CD14-positive monocyte (primary cell): Measurements from ENCODE around the gene MTX1. TPM values are rescaled to one million over a fixed set of nuclear protein-coding genes. Genes with fewer than 3 reads are reported as not detected.

ENCODE experiments used
- DNase-seq, 3 donors: peaks; one replicate each; pipeline ENCODE4 v3.0.0-alpha.2; 2011 to 2022
- H2AFZ ChIP-seq: 2 replicates; pipeline ENCODE4 v1.6.0; 2012; ENCODE audit warnings: mild to moderate bottlenecking, low read depth, low read length, inconsistent platforms; ENCODE audit not compliant: insufficient read depth, poor library complexity, severe bottlenecking
- H3K27ac ChIP-seq, 2 donors: 1 replicate in 1 of 2; 2 replicates in 1 of 2; pipeline ENCODE4 v1.5.1; 2012 to 2013; ENCODE audit warnings: low read length in 2 of 2, control low read depth in 1 of 2, inconsistent platforms in 1 of 2, low read depth in 1 of 2, mild to moderate bottlenecking in 1 of 2
- H3K27me3 ChIP-seq, 2 donors: one replicate each; pipeline versions ENCODE4 v1.6.0 to v1.6.1; 2011 to 2013; ENCODE audit warnings: low read length in 2 of 2; ENCODE audit not compliant: control insufficient read depth in 2 of 2, insufficient read depth in 2 of 2
- H3K36me3 ChIP-seq, 2 donors: replicated peaks in 1 of 2; 1 replicate in 1 of 2; 2 replicates in 1 of 2; pipeline versions ENCODE4 v1.5.1 to v1.6.1; 2012 to 2013; ENCODE audit warnings: low read length in 2 of 2, control low read depth in 1 of 2, inconsistent platforms in 1 of 2, mild to moderate bottlenecking in 1 of 2; ENCODE audit not compliant: insufficient read depth in 2 of 2, control insufficient read depth in 1 of 2
- H3K4me1 ChIP-seq, 2 donors: 1 replicate in 1 of 2; 2 replicates in 1 of 2; pipeline versions ENCODE4 v1.5.1 to v1.6.1; 2012 to 2013; ENCODE audit warnings: low read length in 2 of 2, control low read depth in 1 of 2, inconsistent platforms in 1 of 2, mild to moderate bottlenecking in 1 of 2, moderate library complexity in 1 of 2; ENCODE audit not compliant: insufficient read depth in 2 of 2, control insufficient read depth in 1 of 2
- H3K4me2 ChIP-seq: replicated peaks from 2 replicates; pipeline ENCODE3; 2012; ENCODE audit warnings: low read length, moderate library complexity, mild to moderate bottlenecking; ENCODE audit not compliant: poor library complexity, severe bottlenecking; ENCODE audit errors: extremely low read depth
- H3K4me3 ChIP-seq, 3 experiments: fragments of 200-600 bp in 1 of 3; sonication (generic) in 1 of 3; replicated peaks in 1 of 3; 1 replicate in 2 of 3; 2 replicates in 1 of 3; pipeline ENCODE4 v1.5.1; 2011 to 2013; ENCODE audit warnings: low read length in 3 of 3, mild to moderate bottlenecking in 3 of 3, control low read depth in 2 of 3, low read depth in 2 of 3, inconsistent platforms in 1 of 3, moderate library complexity in 1 of 3
- H3K79me2 ChIP-seq: 2 replicates; pipeline ENCODE4 v1.6.0; 2012; ENCODE audit warnings: mild to moderate bottlenecking, control low read depth, inconsistent platforms, low read length, moderate library complexity; ENCODE audit not compliant: insufficient read depth
- H3K9ac ChIP-seq: 2 replicates; pipeline ENCODE4 v1.6.0; 2017; ENCODE audit warnings: low read length, mild to moderate bottlenecking; ENCODE audit not compliant: insufficient read depth, poor library complexity, severe bottlenecking
- H3K9me3 ChIP-seq, 2 donors: replicated peaks in 1 of 2; 1 replicate in 1 of 2; 2 replicates in 1 of 2; pipeline versions ENCODE4 v1.5.1 to v1.6.1; 2012 to 2013; ENCODE audit warnings: low read length in 2 of 2, control low read depth in 1 of 2; ENCODE audit not compliant: control insufficient read depth in 1 of 2, insufficient read depth in 1 of 2
- H4K20me1 ChIP-seq: 2 replicates; pipeline ENCODE4 v1.6.0; 2012; ENCODE audit warnings: mild to moderate bottlenecking, low read length, control low read depth, moderate library complexity; ENCODE audit not compliant: insufficient read depth
- H3K27ac Mint-ChIP-seq, 7 donors: one replicate each; pipeline ENCODE4 v1.8.0; 2020; ENCODE audit warnings: mild to moderate bottlenecking in 7 of 7, mixed read lengths in 7 of 7, moderate library complexity in 6 of 7, inconsistent platforms in 2 of 7
- H3K27me3 Mint-ChIP-seq, 3 donors: one replicate each; pipeline ENCODE4 v1.8.0; 2021 to 2022; ENCODE audit warnings: low read depth in 3 of 3, mild to moderate bottlenecking in 3 of 3, mixed read lengths in 3 of 3, moderate library complexity in 3 of 3, inconsistent platforms in 1 of 3
- H3K36me3 Mint-ChIP-seq, 2 donors: one replicate each; pipeline ENCODE4 v1.8.0; 2020; ENCODE audit warnings: mixed read lengths in 2 of 2, inconsistent platforms in 1 of 2, mild to moderate bottlenecking in 1 of 2
- H3K4me1 Mint-ChIP-seq: one replicate; pipeline ENCODE4 v1.8.0; 2020; ENCODE audit warnings: mild to moderate bottlenecking, mixed read lengths
- H3K4me3 Mint-ChIP-seq, 2 donors: one replicate each; pipeline ENCODE4 v1.8.0; 2020; ENCODE audit warnings: mild to moderate bottlenecking in 2 of 2, mixed read lengths in 2 of 2, moderate library complexity in 1 of 2
- H3K9me3 Mint-ChIP-seq, 7 donors: one replicate each; pipeline ENCODE4 v1.8.0; 2020 to 2022; ENCODE audit warnings: mixed read lengths in 7 of 7, mild to moderate bottlenecking in 6 of 7, moderate library complexity in 6 of 7, inconsistent platforms in 2 of 7
- WGBS: methylation state at CpG from one replicate; pipeline ENCODE4 v1.1.5; 2013; ENCODE audit warnings: missing lambda C conversion rate; ENCODE audit not compliant: insufficient coverage; 5-methylcytosine and 5-hydroxymethylcytosine counted together
- intact Hi-C, 2 donors: fragments of 100-400 bp; cut with micrococcal nuclease; formaldehyde crosslinking; loops; one replicate each; pipeline versions ENCODE4 v1.15.0 to v1.15.1; 2023
- polyA plus RNA-seq, 3 donors: library from polyadenylated mRNA; depleted of rRNA in 1 of 3; unstranded in 2 of 3; stranded (reverse) in 1 of 3; fragments of 300-500 nt in 2 of 3; fragments of >200 nt in 1 of 3; fragmentation: Illumina TruSeq in 2 of 3; gene quantifications; 1 replicate in 2 of 3; 2 replicates in 1 of 3; pipeline ENCODE4 v1.2.3, GENCODE V29; 2012 to 2021
- TF ChIP-seq, protein P1 (sequence below): fragments of 200-600 bp; IDR thresholded peaks from one replicate; pipeline ENCODE4 v1.8.0; 2022; ENCODE audit warnings: antibody characterized with exemption, mild to moderate bottlenecking

The MTX1 gene
- polyA plus RNA-seq, 3 donors, result 79.7 to 101 (median 86.0) TPM

DNA sequence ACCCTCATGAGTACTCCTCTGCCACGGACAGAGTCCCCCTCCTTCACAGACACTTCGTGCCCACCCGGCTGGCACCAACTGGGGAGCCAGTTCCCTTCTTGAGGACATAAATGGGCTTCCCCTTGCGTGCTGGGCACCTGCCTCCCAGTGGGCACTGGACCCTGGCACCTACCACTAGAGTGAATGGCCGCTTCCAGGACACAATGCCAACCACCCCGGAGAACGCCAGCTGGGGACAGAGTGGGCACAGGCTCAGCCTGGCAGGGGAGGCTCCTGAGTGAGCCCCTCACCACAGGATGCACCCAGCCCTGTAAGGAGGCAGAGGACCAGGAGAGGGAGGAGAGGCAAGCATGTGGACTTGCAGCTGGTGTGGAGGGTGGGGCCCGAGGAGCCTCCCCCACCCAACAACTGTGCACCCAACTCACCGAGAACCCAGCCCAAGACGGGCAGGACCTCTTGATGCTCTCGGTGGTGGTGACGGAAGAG is 45.8 kb downstream of the MTX1 start:
- Mint-ChIP-seq H3K4me1 (peaks cover 34% of the 10 kb centered on the region), H3K36me3 (peaks cover 22 to 28% of the 10 kb centered on the region in 2 donors), H3K27ac (peak overlapping the region in 3 of 7 donors; percentile 36 to 48 (median 42)), H3K9me3 (no peaks in the 10 kb centered on the region), H3K4me3 (peak overlapping the region; percentile 87 to 93), H3K27me3 (peaks cover 0 to 5% (median 1%) of the 10 kb centered on the region in 3 donors)
- H2AFZ ChIP-seq, result peak overlapping the region; percentile 92
- H3K9ac ChIP-seq, result peak overlapping the region; percentile 61
- 55% methylated on average over 8 of the region's 12 CpGs for WGBS
- TF ChIP-seq, protein P1, sequence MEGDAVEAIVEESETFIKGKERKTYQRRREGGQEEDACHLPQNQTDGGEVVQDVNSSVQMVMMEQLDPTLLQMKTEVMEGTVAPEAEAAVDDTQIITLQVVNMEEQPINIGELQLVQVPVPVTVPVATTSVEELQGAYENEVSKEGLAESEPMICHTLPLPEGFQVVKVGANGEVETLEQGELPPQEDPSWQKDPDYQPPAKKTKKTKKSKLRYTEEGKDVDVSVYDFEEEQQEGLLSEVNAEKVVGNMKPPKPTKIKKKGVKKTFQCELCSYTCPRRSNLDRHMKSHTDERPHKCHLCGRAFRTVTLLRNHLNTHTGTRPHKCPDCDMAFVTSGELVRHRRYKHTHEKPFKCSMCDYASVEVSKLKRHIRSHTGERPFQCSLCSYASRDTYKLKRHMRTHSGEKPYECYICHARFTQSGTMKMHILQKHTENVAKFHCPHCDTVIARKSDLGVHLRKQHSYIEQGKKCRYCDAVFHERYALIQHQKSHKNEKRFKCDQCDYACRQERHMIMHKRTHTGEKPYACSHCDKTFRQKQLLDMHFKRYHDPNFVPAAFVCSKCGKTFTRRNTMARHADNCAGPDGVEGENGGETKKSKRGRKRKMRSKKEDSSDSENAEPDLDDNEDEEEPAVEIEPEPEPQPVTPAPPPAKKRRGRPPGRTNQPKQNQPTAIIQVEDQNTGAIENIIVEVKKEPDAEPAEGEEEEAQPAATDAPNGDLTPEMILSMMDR, result no peak
- intact Hi-C loops, result loop anchor here (5.0 kb wide), 2 partner anchors 68 to 338 kb away; partner anchors contain the start of gene RUSC1 (in 1 of the 2)
- H3K9me3 ChIP-seq, result no peaks in the 10 kb centered on the region
- no peaks in the 10 kb centered on the region for H4K20me1 ChIP-seq
- H3K4me3 ChIP-seq, result peak overlapping the region in 2 of 3 experiments; percentile 78 to 88
- peaks cover 8 to 22% of the 10 kb centered on the region in 2 donors for H3K36me3 ChIP-seq
- no peaks in the 10 kb centered on the region for H3K27me3 ChIP-seq
- no peak for DNase-seq
- H3K79me2 ChIP-seq, result peaks cover 3% of the 10 kb centered on the region
- peaks cover 32 to 39% of the 10 kb centered on the region in 2 donors for H3K4me1 ChIP-seq
- no peak overlapping the region for H3K27ac ChIP-seq
- H3K4me2 ChIP-seq, result peak overlapping the region; percentile 97

DNA sequence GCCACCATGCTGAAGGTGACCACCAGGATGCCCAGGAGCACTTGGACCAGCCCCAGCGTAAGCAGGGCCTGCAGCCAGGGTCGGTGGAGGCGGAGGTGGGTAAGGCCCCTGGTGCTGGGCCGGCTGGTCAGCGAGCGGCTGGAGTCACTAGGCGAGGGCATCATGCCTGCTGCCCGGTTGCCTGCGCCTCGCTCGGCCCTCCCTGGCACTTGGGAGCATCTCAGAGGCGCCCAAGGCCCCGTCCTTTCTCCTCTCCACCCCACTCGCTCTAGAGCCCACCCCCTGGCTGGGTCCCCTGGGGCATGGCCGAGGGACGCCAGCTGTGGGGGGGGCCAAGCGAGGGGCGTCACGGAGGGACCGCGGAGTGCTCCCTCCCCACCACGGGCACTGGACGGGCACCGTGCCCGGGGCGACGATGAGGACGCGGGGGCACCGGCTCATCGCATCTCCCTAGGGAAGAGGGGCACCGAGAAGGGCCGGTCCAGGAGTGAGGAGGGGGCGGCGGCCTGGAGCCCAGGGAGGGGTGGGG is 46.3 kb downstream of the MTX1 start:
- no peak for DNase-seq
- intact Hi-C loops, result loop anchor here (5.0 kb wide), 2 partner anchors 68 to 338 kb away; partner anchors contain the start of gene RUSC1 (in 1 of the 2)
- Mint-ChIP-seq H3K9me3 (no peaks in the 10 kb centered on the region), H3K4me1 (peaks cover 34% of the 10 kb centered on the region), H3K27me3 (peaks cover 0 to 5% (median 1%) of the 10 kb centered on the region in 3 donors), H3K27ac (peak overlapping the region in 2 of 7 donors; percentile 36 to 42), H3K36me3 (peaks cover 26 to 33% of the 10 kb centered on the region in 2 donors), H3K4me3 (peak overlapping the region; percentile 87 to 93)
- peak overlapping the region; percentile 97 for H3K4me2 ChIP-seq
- peaks cover 3% of the 10 kb centered on the region for H3K79me2 ChIP-seq
- H3K9ac ChIP-seq, result peak overlapping the region; percentile 61
- WGBS, result 6% methylated on average over 30 of the region's 35 CpGs
- no peaks in the 10 kb centered on the region for H3K9me3 ChIP-seq
- TF ChIP-seq, protein P1, result no peak
- H4K20me1 ChIP-seq, result no peaks in the 10 kb centered on the region
- H3K4me1 ChIP-seq, result peaks cover 32 to 39% of the 10 kb centered on the region in 2 donors
- no peaks in the 10 kb centered on the region for H3K27me3 ChIP-seq
- peaks cover 8 to 27% of the 10 kb centered on the region in 2 donors for H3K36me3 ChIP-seq
- peak overlapping the region; percentile 92 for H2AFZ ChIP-seq
- H3K27ac ChIP-seq, result peak overlapping the region in 1 of 2 donors; percentile 72
- H3K4me3 ChIP-seq, result peak overlapping the region; percentile 76 to 88 (median 78)
